Measurements from ENCODE around the gene CLN3.
"Not testable (repeated sequence)": the region's sequence is repeated elsewhere in the genome, so short reads cannot be mapped to it uniquely, and the experiment has no call there.

Gene CLN3

DNA sequence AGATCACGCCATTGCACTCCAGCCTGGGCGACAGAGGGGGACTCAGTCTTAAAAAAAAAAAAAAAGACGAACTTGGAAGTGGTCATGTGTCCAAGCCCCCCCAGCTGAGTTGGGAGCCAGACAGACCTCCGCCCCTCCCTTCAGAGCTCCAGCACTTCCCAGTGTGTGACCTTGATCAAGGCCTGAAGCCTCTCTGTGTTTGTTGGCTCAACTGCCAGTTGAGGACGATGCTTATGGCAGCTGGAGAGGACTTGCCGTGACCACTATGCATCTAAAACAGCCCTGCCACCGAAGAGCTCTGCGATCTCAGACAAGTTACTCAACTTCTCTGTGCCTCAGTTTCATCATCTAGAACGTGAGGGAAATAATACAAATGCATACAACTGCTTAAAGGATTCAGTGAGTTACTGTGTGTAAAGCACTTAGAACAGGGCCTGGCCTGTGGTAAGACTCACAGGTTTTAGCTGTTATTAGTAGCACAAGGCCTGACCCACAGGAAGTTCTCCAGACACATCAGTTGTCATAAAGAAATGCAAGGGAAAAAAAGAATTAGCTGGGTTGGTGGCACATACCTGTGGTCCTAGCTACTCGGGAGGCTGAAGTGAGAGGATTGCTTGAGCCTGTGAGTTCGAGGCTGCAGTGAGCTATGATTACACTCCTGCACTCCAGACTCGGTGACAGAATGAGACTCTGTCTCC is 21.8 kb upstream of the CLN3 start:
- DNase-seq = no peak

DNA sequence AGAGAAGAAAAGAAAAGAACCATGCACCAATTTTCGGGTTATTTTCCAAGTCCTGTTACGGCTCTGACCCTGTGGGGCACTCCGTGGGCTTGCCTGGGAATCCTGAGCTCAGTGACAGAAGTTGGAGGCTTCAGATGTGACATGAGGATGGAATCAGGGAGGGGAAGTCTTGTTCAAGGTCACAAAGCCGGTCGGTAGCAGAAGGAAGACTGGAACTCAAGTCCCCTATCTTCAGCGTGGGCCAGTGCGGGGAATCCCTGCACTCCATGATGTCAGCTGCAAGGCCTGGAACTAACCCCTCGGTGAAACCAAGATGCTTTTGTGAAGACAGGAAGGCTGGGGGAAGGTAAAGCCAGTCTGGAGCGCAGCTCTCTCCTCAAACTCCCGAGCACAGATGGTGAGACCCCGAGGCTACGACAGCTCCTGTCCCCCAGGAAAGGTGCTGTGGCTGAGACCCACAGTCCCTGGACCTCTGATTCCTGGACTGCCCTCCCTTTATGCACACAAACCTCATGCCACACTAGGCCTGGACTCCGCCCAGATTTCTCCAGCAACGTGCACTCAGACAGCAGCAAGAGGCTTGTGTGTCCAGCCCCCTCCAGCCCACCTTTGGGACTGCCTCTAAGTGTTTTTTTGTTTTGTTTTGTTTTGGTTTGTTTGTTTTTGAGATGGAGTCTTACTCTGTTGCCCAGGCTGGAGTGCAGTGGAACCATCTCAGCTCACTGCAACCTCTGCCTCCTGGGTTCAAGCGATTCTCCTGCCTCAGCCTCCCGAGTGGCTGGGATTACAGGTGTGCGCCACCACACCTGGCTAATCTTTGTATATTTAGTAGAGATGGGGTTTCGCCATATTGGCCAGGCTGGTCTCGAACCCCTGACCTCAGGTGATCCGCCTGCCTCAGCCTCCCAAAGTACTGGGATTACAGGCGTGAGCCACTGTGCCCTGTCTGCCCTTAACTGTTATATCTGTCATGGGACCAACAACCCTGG is 20.2 kb upstream of the CLN3 start:
- no peak for DNase-seq

DNA sequence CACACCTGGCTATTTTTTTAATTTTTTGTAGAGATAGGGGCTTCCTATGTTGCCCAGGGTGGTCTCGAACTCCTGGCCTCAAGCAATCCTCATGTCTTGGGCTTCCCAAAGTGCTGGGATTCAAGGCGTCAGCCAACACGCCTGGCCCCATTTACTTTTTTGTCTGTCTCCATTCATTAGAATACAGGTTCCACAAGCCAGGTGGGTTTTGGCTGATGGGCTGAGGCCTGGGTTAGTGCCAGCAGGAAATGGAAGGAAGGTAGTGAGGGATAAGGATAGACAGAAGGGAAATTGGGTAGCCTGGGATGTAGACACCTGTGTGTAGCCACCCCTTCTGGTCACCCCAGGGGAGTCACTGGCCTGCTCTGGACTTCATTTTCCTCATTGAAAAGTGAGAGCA is 19.2 kb upstream of the CLN3 start:
- DNase-seq = no peak

DNA sequence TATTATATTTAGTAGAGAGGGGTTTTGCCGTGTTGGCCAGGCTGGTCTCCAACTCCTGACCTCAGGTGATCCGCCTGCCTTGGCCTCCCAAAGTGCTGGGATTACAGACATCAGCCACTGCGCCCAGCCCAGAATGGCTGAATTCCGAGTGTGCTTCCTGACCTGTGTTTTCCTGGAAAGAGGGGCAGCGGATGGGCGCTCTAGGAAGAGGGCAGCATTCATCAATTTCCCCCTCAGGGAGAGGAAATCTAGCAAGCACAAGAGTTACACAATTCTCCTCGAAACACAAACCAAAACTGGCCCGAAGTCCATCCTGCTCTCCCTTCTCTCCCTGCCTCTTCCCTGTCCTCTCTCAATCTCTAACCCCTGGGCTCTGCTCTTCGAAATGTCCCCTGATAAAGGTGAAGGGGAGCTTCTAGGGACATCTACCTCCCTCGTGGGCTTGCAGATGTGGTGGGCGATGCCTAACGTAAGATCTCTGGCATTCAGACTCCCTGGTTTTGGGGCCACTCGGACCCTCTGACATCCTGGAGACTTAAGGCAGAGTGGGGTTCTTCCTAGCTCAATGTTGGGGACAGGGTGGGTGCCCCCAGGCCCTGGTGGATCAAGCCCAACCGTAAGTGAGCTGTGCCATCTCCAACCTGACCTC is 13.7 kb upstream of the CLN3 start:
- no peak for DNase-seq

DNA sequence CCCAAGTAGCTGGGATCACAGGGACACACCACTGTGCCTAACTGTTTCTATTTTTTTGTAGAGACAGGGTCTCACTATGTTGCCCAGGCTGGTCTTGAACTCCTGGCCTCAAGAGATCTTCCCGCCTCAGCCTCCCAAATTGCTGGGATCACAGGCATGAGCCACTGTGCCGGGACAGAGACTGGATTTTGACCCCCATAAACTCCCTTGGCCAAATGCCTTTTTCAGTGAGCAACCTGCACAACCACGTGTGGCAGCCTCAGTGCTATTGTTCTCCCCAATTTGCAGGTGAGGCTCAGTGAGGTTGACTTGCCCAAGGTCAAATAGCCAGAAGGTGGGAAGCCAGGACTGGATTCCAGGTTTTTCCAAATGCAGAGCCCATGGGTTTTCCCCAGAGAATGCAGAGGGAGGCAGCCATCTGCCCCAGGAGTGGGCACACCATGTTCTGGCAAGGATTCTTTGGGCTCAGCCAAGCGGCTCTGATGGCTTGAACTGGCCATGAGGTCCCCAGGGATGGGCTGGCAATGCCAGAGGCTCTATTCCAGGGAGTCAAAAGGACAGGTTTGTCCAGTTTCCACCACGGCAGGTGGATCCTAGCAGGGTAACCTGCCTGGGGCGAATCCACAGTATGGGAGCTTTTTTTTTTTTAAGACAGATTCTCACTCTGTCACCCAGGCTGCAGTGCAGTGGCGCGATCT is 13.0 kb upstream of the CLN3 start:
- no peak for DNase-seq

DNA sequence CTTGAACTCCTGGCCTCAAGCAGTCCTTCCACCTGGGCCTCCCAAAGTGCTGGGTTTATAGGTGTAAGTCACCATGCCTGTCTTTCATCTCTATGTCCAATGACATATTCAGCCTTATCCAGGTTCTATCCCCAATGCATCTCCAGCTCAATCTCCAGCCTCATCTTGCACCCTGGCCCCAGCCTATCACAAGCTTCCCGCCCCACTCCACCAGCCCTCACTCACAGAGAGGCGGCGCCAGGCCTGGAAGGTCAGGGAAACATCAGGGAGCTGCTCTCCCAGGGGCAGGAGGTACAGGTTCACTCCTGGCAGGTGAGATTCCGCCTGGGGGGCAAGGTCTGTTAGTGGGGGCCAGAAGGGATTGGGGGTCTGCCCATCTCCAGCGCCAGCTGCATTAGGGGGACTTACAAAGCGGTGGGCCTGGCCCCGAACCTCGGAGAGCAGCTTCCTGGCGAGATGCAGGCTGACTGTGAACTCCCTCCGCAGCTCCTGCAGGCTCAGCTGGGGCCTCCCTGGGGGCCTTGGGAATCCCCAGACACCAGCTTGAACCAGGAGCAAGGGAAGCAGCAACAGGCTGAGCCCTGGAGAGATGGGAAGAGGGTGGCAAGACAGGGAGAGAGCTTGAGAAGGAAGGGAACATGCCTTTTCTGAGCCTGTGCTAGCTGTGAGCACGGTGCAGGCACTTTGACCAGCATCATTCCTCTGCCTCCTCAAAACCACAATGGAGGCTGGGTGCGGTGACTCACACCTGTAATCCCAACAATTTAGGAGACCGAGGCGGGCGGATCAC is 11.8 kb upstream of the CLN3 start:
- no peak for DNase-seq

DNA sequence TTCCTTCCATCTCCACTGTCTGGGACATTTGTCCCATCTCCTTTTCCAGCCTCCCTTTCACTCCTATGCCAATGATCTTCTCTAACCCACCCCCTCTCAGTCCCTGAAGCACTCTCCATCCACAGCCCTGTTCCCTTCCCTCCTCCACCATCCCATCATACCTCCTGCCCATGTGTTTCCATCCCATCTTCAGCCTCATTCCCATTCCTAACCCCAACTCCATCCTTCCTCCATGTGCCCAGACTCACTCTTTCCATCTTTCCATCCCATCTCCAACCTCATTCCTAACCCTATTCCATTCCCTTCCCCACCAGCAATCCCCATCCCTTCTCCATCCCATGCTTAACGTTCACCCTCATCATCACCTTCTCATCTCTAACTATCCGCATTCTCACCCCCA is 10.4 kb upstream of the CLN3 start:
- no peak for DNase-seq

DNA sequence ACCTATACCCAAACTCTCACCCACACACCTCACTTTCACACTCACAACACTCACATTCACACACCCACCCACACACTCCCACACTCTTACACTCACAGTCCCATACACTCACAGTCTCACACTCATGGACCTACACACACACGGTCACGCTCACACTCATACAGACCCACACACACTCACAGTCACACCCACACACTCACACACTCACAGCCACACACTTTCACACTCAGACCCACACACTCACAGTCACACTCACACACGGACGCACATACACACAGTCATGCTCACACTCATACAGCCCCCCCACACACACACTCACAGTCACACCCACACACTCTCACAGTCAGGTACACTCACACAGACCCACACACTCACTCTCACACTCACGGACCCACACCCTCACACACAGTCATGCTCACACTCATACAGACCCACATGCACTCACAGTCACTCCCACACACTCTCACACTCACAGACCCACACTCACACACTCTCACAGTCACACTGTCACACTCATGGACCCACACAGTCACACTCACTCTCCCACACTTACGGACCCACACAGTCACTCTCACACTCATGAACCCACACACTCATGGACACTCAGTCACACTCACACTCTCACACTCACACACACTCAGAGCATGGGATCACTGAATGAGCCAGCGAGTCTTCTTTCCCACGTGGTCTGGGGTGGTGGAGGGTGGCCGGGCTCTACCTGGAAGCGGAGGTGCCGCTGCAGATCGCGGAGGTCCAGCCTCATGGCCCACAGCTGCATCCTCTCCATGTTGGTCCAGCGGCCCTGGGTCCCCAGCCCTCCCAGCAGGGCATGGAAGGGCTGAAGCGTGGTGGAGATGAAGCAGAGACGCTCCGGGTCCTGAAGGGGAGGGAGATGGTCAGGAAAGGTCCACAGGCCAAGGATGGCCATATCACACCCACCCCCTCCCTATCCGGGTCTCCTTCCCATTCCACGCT is 9.7 kb upstream of the CLN3 start:
- no peak for DNase-seq

DNA sequence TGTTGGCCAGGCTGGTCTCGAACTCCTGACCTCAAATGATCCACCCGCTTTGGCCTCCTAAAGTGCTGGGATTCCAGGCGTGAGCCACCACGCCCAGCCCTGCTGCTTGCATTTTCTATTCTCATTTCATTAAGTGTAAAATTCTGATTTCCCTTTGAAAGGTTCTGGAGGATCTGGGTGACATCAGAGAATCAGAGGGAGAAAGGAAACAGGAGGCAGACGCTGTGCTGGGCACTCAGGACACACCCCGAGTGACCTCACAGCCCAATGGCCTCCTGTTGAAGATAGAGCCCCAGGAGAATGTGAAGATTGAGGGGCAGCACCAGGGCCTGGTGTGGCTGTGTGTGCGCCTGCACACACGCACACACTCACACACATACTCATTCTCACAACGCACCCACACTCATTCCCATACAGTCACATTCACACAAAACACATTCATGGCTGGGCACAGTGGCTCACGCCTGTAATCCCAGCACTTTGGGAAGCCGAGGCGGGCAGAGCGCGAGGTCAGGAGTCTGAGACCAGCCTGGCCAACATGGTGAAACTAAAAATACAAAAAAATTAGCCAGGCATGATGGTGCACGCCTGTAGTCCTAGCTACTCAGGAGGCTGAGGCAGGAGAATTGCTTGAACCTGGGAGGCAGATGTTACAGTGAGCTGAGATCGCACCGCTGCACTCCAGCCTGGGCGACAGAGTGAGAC is 8.8 kb upstream of the CLN3 start:
- not testable (repeated sequence) for DNase-seq

DNA sequence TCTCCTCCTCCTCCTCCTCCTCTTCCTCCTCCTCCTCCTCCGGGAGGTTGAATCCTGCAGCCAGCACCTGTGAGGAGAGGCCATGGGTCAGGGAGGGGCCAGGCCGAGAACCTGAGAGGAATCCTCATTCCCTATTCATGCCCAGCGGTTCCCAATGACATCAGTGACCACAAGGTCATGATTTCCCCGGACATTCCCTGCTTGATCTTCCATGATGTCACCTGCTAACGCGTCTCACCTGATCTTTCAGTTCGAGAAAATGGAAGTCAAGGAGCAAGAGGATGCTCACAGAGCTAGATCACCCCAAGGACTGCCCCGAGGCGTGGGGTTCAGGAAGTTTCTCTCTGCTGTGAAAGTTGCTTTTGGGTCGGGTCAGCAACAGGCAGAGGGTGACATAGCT is 8.0 kb upstream of the CLN3 start:
- no peak for DNase-seq

DNA sequence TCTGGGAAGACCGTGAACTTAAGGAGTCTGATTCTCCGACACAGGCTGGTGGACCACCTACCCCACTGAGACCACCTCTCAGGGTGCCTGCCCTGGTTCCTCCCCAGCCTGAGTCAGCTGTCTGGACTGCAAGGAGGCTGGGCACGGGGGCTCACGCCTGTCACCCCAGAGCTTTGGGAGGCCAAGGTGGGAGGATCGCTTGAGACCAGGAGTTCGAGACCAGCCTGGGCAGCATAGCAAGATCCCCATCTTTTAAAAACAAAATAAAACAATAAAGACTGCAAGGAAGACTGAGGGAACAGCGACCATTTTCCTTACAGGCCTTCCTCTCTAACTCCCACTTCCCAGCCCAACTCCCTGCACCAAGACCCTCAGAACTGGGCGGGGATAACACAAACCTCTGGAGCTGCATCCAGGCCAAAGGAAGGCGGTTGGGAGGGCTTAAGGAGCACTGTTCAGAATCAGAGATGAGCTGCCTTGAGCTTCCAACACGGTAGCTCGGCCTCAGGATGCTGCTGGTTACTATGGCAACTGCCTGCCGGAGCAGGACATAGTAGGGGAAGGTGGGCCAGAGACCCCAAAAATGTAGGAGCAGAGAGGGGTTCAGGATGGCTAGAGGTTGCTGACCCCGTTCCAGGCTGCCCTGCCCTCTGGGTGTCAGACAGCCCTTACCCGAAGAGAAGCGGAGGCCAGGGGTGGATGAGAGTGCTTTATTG is 7.0 kb upstream of the CLN3 start:
- DNase-seq = no peak

DNA sequence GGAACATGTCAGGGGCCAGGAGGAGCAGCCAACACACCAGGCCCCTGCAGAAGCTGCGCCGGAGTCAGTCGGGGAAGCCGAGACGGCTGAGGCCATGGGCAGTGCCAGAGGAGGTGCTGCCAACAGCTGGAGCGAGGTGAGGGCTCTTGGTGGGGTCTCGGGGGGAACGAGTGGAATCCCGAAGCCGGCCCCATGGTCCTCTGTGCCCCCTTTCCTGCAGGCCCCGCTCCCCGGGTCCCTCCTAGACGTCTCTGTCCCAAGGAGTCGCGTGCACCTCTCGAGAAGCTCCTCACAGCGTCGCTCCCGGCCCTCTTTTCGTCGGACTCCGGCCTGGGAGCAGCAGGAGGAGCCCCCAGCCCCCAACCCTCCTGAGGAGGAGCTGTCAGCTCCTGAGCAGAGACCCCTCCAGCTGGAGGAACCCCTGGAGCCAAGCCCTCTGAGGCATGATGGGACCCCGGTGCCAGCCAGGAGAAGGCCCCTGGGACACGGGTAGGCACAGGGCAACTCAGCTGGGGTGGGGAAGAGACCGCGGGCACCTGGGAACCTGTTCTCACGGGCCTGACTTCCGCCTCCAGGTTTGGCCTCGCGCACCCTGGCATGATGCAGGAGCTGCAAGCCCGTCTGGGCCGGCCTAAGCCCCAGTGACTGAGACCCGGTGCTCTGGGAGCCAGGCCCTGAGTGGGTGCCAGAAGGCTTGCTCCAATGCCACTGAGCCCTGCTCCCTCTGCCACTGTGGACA is 6.2 kb upstream of the CLN3 start:
- no peak for DNase-seq

DNA sequence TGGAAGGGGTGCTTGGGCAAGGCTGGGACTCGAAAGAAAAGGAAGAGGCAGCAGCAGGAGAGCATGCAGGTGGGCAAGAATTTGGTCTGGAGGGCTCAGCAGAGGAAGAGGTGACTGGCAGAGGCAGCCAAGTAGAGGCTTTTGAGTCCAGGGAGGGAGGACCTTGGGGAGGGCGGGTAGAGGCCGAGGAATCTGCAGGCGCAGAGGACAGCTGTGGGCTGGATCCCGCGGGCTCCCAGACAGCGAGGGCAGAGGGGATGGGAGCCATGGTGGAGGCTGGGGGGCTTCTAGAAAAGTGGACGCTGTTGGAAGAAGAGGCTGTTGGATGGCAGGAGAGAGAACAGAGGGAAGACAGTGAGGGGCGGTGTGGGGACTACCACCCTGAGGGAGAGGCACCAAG is 5.5 kb upstream of the CLN3 start:
- DNase-seq = no peak

DNA sequence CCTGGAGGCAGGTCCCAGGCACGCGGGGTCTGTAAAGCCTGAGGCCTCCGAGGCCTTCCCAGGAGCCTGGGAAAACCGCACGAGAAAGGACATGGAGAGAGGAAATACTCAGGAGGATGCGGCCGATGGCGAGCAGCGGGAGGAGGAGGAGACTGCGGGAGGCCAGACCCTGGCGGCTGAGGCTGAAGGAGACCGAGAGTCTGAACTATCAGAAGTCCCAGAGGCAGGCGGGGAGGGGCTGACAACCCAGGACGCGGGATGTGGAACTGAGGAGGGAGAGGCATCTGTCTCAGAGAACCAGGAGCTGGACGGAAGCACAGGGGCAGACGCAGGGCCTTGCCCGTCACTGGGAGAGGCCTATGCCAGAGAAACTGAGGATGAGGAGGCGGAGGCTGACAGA is 5.0 kb upstream of the CLN3 start:
- no peak for DNase-seq

DNA sequence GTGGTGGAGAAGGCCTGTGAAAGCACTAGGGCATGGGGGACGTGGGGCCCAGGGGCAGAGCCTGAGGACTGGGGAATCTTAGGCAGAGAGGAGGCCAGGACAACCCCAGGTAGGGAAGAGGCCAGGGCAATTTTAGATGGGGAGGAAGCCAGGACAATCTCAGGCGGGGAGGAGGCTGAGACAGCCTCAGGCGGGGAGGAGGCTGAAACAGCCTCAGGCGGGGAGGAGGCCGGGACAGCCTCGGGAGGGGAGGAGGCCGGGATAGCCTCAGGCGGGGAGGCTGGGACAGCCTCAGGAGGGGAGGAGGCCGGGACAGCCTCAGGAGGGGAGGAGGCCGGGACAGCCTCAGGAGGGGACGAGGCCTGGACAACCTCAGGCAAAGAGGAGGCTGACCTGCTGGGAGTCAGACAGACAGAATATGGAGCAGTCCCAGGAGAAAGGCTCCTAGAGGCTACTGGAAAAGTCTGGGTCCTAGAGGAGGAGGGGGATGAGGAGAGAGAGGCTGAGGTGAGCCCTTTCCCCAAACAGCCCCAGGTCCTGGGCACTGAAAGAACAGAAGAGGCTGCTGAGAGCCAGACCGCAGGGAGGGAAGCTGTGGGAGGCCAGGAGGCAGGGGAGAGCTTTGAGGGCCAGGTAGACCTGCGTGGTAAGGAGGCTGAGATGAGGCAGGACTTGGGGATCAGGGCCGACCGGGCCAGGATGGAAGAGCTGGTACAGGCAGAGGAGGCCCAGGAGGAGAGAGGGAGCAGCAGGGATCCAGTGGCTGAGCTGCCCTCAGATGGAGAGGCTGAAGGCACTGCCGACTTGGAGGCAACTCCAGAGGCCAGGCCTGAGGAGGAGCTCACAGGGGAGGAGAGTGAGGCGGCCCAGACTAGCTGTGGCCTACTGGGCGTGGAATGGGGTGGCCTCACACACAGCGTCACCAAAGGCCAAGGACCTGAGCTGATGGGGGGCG is 4.2 kb upstream of the CLN3 start:
- no peak for DNase-seq

DNA sequence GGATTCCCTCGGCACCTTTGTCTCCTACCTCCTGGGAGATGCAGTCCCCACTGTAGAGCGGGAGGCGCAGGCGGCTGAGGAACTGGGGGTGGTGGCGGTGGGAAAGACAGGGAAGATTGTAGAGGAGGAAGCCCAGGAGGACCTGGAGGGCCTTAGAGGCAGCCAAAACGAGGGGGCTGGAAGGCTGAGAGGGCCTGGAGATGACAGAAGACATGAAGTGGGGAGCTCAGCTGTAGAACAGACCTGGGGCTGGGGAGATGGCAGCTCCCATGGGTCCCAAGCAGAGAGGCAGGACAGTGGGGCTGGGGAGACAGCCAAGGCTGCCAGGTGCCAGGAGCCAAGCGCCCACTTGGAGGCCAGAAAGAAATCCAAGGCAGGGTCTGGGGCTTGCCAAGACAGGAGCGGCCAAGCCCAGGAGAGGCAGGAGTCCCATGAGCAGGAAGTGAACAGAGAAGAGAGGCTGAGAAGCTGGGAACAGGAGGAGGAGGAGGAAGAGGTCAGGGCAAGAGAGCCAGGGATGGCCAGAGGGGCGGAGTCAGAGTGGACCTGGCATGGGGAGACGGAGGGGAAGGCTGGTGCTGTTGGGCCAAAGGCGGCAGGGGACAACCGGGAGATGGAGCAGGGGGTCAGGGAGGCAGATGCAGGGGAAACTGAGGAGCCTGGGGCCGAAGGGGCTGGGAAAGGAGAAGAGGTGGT is 3.4 kb upstream of the CLN3 start:
- no peak for DNase-seq
